Neural crest cell (in vitro differentiated cells): ENCODE data around the gene PGAM4. TPM values are rescaled to one million over a fixed set of nuclear protein-coding genes. Genes with fewer than 3 reads are reported as not detected.
"Not testable (repeated sequence)": the region's sequence is repeated elsewhere in the genome, so short reads cannot be mapped to it uniquely, and the experiment has no call there.

Experiments used
- DNase-seq: peaks from one replicate; pipeline ENCODE4 v3.0.0; 2021; ENCODE audit warnings: low read depth, mixed read lengths, low spot score
- H3K27ac Mint-ChIP-seq: one replicate; pipeline ENCODE4 v1.8.0; 2021; ENCODE audit warnings: mild to moderate bottlenecking, mixed read lengths; ENCODE audit not compliant: unreplicated experiment
- H3K27me3 Mint-ChIP-seq: 2 replicates; pipeline ENCODE4 v1.8.0; 2021; ENCODE audit warnings: low read depth, mild to moderate bottlenecking, mixed read lengths
- H3K36me3 Mint-ChIP-seq: 2 replicates; pipeline ENCODE4 v1.8.0; 2021; ENCODE audit warnings: low read depth, mild to moderate bottlenecking, mixed read lengths
- H3K4me1 Mint-ChIP-seq: 2 replicates; pipeline ENCODE4 v1.8.0; 2021; ENCODE audit warnings: mixed read lengths
- H3K4me3 Mint-ChIP-seq: one replicate; pipeline ENCODE4 v1.8.0; 2021; ENCODE audit warnings: mild to moderate bottlenecking, mixed read lengths
- H3K9me3 Mint-ChIP-seq: 2 replicates; pipeline ENCODE4 v1.8.0; 2021; ENCODE audit warnings: mixed read lengths
- CTCF ChIP-seq: fragments of 200-600 bp; sonication (generic); conservative IDR thresholded peaks from 2 replicates; pipeline ENCODE4 v1.5.0; 2021; ENCODE audit warnings: antibody characterized with exemption, mild to moderate bottlenecking
- total RNA-seq: library from RNA; stranded (reverse); gene quantifications from 2 replicates; pipeline ENCODE4 v1.2.1, GENCODE V29; 2021

The PGAM4 gene
- total RNA-seq, 1 donor from 2014 or later: not detected

GRCh38 chrX:77945910-77946545, 23.4 kb downstream of the PGAM4 start:
- Mint-ChIP-seq H3K36me3 (no peaks in the 10 kb centered on the region), H3K27ac (no peak overlapping the region), H3K4me3 (no peak overlapping the region), H3K4me1 (no peaks in the 10 kb centered on the region), H3K9me3 (peaks cover 2% of the 10 kb centered on the region), H3K27me3 (no peaks in the 10 kb centered on the region)
- no peak for DNase-seq
- no peak for TF ChIP-seq CTCF

GRCh38 chrX:77945031-77945430, 24.4 kb downstream of the PGAM4 start:
- not testable (repeated sequence) for H3K4me1 Mint-ChIP-seq, DNase-seq, H3K27ac Mint-ChIP-seq, H3K9me3 Mint-ChIP-seq, H3K27me3 Mint-ChIP-seq, H3K36me3 Mint-ChIP-seq, H3K4me3 Mint-ChIP-seq

- Mint-ChIP-seq H3K27me3 (no peaks in the 10 kb centered on the region), H3K27ac (no peak overlapping the region), H3K4me1 (no peaks in the 10 kb centered on the region), H3K4me3 (no peak overlapping the region), H3K36me3 (no peaks in the 10 kb centered on the region), H3K9me3 (no peaks in the 10 kb centered on the region)
- no peak for DNase-seq
- TF ChIP-seq CTCF: no peak
Observed at GRCh38 chrX:77938083-77938680, 31.3 kb downstream of the PGAM4 start.

GRCh38 chrX:77937291-77937690, 32.1 kb downstream of the PGAM4 start:
- H3K9me3 Mint-ChIP-seq: no peaks in the 10 kb centered on the region

GRCh38 chrX:77936299-77936698, 33.1 kb downstream of the PGAM4 start:
- no peak for TF ChIP-seq CTCF
- H3K27ac Mint-ChIP-seq: no peak overlapping the region
- no peaks in the 10 kb centered on the region for H3K36me3 Mint-ChIP-seq
- no peaks in the 10 kb centered on the region for H3K4me1 Mint-ChIP-seq
- no peak overlapping the region for H3K4me3 Mint-ChIP-seq
- DNase-seq: no peak
- no peaks in the 10 kb centered on the region for H3K27me3 Mint-ChIP-seq
- no peaks in the 10 kb centered on the region for H3K9me3 Mint-ChIP-seq

More at GRCh38 chrX:77937291-77937690, 32.1 kb downstream of the PGAM4 start:
- no peak for TF ChIP-seq CTCF
- no peak overlapping the region for H3K4me3 Mint-ChIP-seq
- no peaks in the 10 kb centered on the region for H3K36me3 Mint-ChIP-seq
- no peaks in the 10 kb centered on the region for H3K27me3 Mint-ChIP-seq
- H3K4me1 Mint-ChIP-seq: no peaks in the 10 kb centered on the region
- DNase-seq: no peak
- H3K27ac Mint-ChIP-seq: no peak overlapping the region

- Mint-ChIP-seq H3K4me1 (no peaks in the 10 kb centered on the region), H3K27ac (no peak overlapping the region), H3K27me3 (no peaks in the 10 kb centered on the region), H3K36me3 (peaks cover 2% of the 10 kb centered on the region), H3K4me3 (no peak overlapping the region), H3K9me3 (no peaks in the 10 kb centered on the region)
- TF ChIP-seq CTCF: no peak
- DNase-seq: no peak
Observed at GRCh38 chrX:77935886-77936285, 33.6 kb downstream of the PGAM4 start.
